Mesothelial cell of epicardium (in vitro differentiated cells): ENCODE measurements around the gene FAM184A. TPM values are rescaled to one million over a fixed set of nuclear protein-coding genes. Genes with fewer than 3 reads are reported as not detected.

Source experiments
- DNase-seq, 2 experiments: peaks; one replicate each; pipeline ENCODE4 v3.0.0; 2021; ENCODE audit warnings: low spot score in 2 of 2; ENCODE audit not compliant: unreplicated experiment in 2 of 2
- H3K27ac Mint-ChIP-seq: 2 replicates; pipeline ENCODE4 v1.8.0; 2021; ENCODE audit warnings: mixed read lengths
- H3K27me3 Mint-ChIP-seq: 2 replicates; pipeline ENCODE4 v1.8.0; 2021; ENCODE audit warnings: low read depth, mixed read lengths
- H3K36me3 Mint-ChIP-seq: 2 replicates; pipeline ENCODE4 v1.8.0; 2021; ENCODE audit warnings: mixed read lengths
- H3K4me1 Mint-ChIP-seq: 2 replicates; pipeline ENCODE4 v1.8.0; 2021; ENCODE audit warnings: mixed read lengths
- H3K4me3 Mint-ChIP-seq: 2 replicates; pipeline ENCODE4 v1.8.0; 2021; ENCODE audit warnings: mild to moderate bottlenecking, moderate library complexity, mixed read lengths
- H3K9me3 Mint-ChIP-seq: 2 replicates; pipeline ENCODE4 v1.8.0; 2021; ENCODE audit warnings: mixed read lengths
- total RNA-seq: library from RNA; stranded (reverse); gene quantifications from 3 replicates; pipeline ENCODE4 v1.2.1, GENCODE V29; 2021
- TF ChIP-seq, protein P1 (sequence below): fragments of 200-600 bp; sonication (generic); IDR thresholded peaks from one replicate; pipeline ENCODE4 v1.5.0; 2021; ENCODE audit warnings: antibody characterized with exemption; ENCODE audit not compliant: unreplicated experiment

The FAM184A gene
- total RNA-seq, 1 donor from 2014 or later: 4.1 TPM

GRCh38 chr6:118945217-118945616, 133.2 kb downstream of the FAM184A start:
- Mint-ChIP-seq H3K36me3 (peaks cover 40% of the 10 kb centered on the region), H3K9me3 (peaks cover 71% of the 10 kb centered on the region), H3K27me3 (no peaks in the 10 kb centered on the region), H3K4me1 (no peaks in the 10 kb centered on the region), H3K4me3 (no peak overlapping the region), H3K27ac (no peak overlapping the region)
- DNase-seq: no peak
- TF ChIP-seq, protein P1, sequence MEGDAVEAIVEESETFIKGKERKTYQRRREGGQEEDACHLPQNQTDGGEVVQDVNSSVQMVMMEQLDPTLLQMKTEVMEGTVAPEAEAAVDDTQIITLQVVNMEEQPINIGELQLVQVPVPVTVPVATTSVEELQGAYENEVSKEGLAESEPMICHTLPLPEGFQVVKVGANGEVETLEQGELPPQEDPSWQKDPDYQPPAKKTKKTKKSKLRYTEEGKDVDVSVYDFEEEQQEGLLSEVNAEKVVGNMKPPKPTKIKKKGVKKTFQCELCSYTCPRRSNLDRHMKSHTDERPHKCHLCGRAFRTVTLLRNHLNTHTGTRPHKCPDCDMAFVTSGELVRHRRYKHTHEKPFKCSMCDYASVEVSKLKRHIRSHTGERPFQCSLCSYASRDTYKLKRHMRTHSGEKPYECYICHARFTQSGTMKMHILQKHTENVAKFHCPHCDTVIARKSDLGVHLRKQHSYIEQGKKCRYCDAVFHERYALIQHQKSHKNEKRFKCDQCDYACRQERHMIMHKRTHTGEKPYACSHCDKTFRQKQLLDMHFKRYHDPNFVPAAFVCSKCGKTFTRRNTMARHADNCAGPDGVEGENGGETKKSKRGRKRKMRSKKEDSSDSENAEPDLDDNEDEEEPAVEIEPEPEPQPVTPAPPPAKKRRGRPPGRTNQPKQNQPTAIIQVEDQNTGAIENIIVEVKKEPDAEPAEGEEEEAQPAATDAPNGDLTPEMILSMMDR: no peak

GRCh38 chr6:118940770-118941169, 137.7 kb downstream of the FAM184A start:
- H3K27ac Mint-ChIP-seq: no peak overlapping the region
- peaks cover 35% of the 10 kb centered on the region for H3K9me3 Mint-ChIP-seq
- TF ChIP-seq, protein P1: no peak
- no peak overlapping the region for H3K4me3 Mint-ChIP-seq
- no peaks in the 10 kb centered on the region for H3K27me3 Mint-ChIP-seq
- H3K36me3 Mint-ChIP-seq: peaks cover 23% of the 10 kb centered on the region
- DNase-seq: no peak
- peaks cover 2% of the 10 kb centered on the region for H3K4me1 Mint-ChIP-seq

- no peak for DNase-seq
- peaks cover 24% of the 10 kb centered on the region for H3K9me3 Mint-ChIP-seq
- no peak overlapping the region for H3K4me3 Mint-ChIP-seq
- no peaks in the 10 kb centered on the region for H3K27me3 Mint-ChIP-seq
- TF ChIP-seq, protein P1: no peak
- H3K27ac Mint-ChIP-seq: no peak overlapping the region
- H3K4me1 Mint-ChIP-seq: peaks cover 8% of the 10 kb centered on the region
- peaks cover 16% of the 10 kb centered on the region for H3K36me3 Mint-ChIP-seq
Measured at GRCh38 chr6:118939683-118940082, 138.8 kb downstream of the FAM184A start.

GRCh38 chr6:118935978-118936703, 142.3 kb downstream of the FAM184A start:
- Mint-ChIP-seq H3K27ac (peak overlapping the region; percentile 92), H3K27me3 (no peaks in the 10 kb centered on the region), H3K9me3 (peaks cover 4% of the 10 kb centered on the region), H3K4me1 (peaks cover 18% of the 10 kb centered on the region), H3K36me3 (no peaks in the 10 kb centered on the region), H3K4me3 (peak overlapping the region; percentile 93)
- TF ChIP-seq, protein P1: no peak
- DNase-seq: no peak

DNA sequence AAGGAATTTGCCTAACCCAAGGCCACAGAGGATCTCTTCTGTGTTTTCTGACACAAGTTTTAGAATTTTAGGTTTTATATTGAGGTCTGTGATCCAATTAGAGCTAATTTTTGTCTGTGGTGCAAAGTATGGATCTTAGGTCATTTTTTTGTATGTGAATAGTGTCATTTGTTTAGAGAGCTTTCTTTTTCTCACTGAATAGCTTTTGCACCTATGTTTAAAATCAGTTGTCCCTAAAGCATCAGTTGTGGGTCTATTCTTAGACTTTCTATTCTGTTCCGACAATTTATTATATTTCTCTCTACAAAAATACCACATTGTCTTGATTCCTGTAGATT, 143.2 kb downstream of the FAM184A start:
- Mint-ChIP-seq H3K27me3 (no peaks in the 10 kb centered on the region), H3K27ac (peak overlapping the region; percentile 92), H3K4me3 (peak overlapping the region; percentile 93), H3K4me1 (peaks cover 18% of the 10 kb centered on the region), H3K9me3 (no peaks in the 10 kb centered on the region), H3K36me3 (peaks cover 7% of the 10 kb centered on the region)
- TF ChIP-seq, protein P1: no peak
- no peak for DNase-seq
